Thyroid gland (tissue), 4 donors: ENCODE results near the gene IL34. TPM values are rescaled to one million over a fixed set of nuclear protein-coding genes. Genes with fewer than 3 reads are reported as not detected.
"Not testable (repeated sequence)": the region's sequence is repeated elsewhere in the genome, so short reads cannot be mapped to it uniquely, and the experiment has no call there.

ENCODE experiments used
- DNase-seq, 2 donors: peaks; one replicate each; pipeline ENCODE4 v3.0.0-alpha.2; 2019
- H3K27ac ChIP-seq, 3 donors: fragments of 200-600 bp; sonication (generic); 1 replicate in 2 of 3; 2 replicates in 1 of 3; pipeline ENCODE4 v1.5.1; 2016 to 2019; ENCODE audit warnings: mild to moderate bottlenecking in 1 of 3, moderate library complexity in 1 of 3
- H3K27me3 ChIP-seq: fragments of 200-600 bp; sonication (generic); one replicate; pipeline ENCODE4 v1.5.1; 2019
- H3K36me3 ChIP-seq, 2 donors: fragments of 200-600 bp; sonication (generic); one replicate each; pipeline ENCODE4 v1.5.1; 2016 to 2019
- H3K4me1 ChIP-seq, 2 donors: fragments of 200-600 bp; sonication (generic); one replicate each; pipeline ENCODE4 v1.5.1; 2017 to 2019
- H3K4me3 ChIP-seq, 3 donors: fragments of 200-600 bp; sonication (generic); replicated peaks in 1 of 3; 1 replicate in 2 of 3; 2 replicates in 1 of 3; pipeline ENCODE4 v1.5.1; 2016; ENCODE audit warnings: mild to moderate bottlenecking in 1 of 3
- H3K9me3 ChIP-seq: fragments of 200-600 bp; sonication (generic); one replicate; pipeline ENCODE4 v1.5.1; 2017
- POLR2A ChIP-seq, 2 donors: fragments of 450-650 bp; IDR thresholded peaks; one replicate each; pipeline ENCODE4 v1.6.1; 2017; ENCODE audit warnings: antibody characterized with exemption in 2 of 2, mild to moderate bottlenecking in 2 of 2, moderate library complexity in 1 of 2
- WGBS, 2 donors: methylation state at CpG; one replicate each; pipeline ENCODE4 v1.1.5; 2017; 5-methylcytosine and 5-hydroxymethylcytosine counted together
- intact Hi-C: fragments of 100-400 bp; cut with DNase I; formaldehyde crosslinking; loops from one replicate; pipeline ENCODE4 v1.15.1; 2023
- total RNA-seq, 4 donors: library from RNA; depleted of rRNA; stranded (reverse); fragments of >200 nt; gene quantifications; one replicate each; pipeline ENCODE4 v1.2.3, GENCODE V29; 2016
- TF ChIP-seq, protein P1 (sequence below), 6 experiments: fragments of 200-600 bp in 3 of 6; fragments of 450-650 bp in 3 of 6; sonication (generic) in 3 of 6; IDR thresholded peaks; one replicate each; pipeline ENCODE4 v1.5.1; 2016 to 2019; ENCODE audit warnings: antibody characterized with exemption in 6 of 6, mild to moderate bottlenecking in 2 of 6, inconsistent platforms in 1 of 6, moderate library complexity in 1 of 6

Gene IL34
- total RNA-seq, 4 donors from 2014 or later = 3.5 to 9.6 (median 5.0) TPM

DNA sequence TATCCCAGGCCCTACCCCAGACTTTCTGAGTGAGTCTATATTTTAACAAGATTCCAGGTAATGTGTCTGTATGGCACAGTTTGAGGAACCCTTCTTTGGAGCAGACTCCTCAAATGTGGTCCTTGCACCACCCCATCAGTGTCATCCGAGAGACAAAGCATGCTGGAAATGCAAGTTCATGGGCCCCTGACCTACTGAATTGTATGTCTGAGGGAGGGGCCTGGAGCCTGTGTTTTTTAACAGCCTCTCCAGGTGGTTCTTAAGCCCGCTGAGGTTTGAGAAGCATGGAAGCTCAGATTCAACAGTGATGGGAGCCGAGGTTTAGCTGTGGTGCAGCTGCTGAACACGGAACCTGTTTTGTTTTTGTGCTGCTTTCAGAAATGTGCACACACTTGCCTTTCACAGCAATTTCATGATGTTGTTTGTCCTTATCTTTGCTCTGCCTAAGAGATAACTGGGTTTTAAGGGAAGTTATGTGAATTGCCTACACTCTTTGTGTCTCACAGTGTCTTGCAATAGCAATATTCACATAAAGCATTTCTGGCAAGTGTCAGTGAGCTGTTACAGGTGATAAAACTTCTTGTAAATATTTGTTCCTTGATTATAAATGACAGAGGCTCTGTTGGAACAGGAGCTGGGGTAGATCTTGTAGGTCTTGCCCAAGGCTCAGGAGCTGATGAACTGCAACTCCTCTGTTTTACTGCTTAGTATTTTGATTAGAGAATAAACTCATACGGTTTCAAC, 32.0 kb upstream of the IL34 start:
- Histone ChIP-seq H3K4me1 (peaks cover 0 to 5% of the 10 kb centered on the region in 2 donors), H3K36me3 (no peaks in the 10 kb centered on the region), H3K27ac (no peak overlapping the region), H3K27me3 (no peaks in the 10 kb centered on the region), H3K9me3 (no peaks in the 10 kb centered on the region), H3K4me3 (no peak overlapping the region)
- DNase-seq = no peak
- WGBS, 2 donors = 48 to 62% methylated on average over 5 of the region's 5 CpGs
- intact Hi-C loops = no loop called here
- TF ChIP-seq POLR2A (IDR thresholded peaks at IDR 0.05) = no peak
- TF ChIP-seq, protein P1, sequence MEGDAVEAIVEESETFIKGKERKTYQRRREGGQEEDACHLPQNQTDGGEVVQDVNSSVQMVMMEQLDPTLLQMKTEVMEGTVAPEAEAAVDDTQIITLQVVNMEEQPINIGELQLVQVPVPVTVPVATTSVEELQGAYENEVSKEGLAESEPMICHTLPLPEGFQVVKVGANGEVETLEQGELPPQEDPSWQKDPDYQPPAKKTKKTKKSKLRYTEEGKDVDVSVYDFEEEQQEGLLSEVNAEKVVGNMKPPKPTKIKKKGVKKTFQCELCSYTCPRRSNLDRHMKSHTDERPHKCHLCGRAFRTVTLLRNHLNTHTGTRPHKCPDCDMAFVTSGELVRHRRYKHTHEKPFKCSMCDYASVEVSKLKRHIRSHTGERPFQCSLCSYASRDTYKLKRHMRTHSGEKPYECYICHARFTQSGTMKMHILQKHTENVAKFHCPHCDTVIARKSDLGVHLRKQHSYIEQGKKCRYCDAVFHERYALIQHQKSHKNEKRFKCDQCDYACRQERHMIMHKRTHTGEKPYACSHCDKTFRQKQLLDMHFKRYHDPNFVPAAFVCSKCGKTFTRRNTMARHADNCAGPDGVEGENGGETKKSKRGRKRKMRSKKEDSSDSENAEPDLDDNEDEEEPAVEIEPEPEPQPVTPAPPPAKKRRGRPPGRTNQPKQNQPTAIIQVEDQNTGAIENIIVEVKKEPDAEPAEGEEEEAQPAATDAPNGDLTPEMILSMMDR (IDR thresholded peaks at IDR 0.05) = no peak

DNA sequence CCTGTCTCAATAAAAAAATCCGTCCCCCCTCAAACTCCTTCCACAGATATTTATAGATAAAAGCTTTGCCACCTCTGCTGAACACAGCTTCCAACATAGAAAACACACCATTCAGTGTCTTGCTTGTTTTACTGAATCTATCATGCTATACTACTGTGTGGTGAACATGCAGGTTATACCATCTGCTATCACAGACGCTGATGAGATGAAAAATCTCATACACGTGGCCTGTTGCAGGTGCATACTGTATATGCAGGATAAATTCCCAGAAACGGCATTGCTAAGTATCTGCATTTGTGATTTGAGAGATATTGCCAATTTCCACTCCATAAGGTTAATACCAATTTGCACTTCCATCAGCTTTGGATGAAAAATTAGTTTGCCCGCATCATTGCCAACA, 30.4 kb upstream of the IL34 start:
- no peak overlapping the region for H3K4me3 ChIP-seq
- no peaks in the 10 kb centered on the region for H3K9me3 ChIP-seq
- intact Hi-C loops = no loop called here
- WGBS, 2 donors = 89 to 94% methylated on average over 5 of the region's 5 CpGs
- TF ChIP-seq, protein P1 (IDR thresholded peaks at IDR 0.05) = no peak
- no peak for TF ChIP-seq POLR2A (IDR thresholded peaks at IDR 0.05)
- H3K27ac ChIP-seq = no peak overlapping the region
- H3K27me3 ChIP-seq = no peaks in the 10 kb centered on the region
- peaks cover 0 to 10% of the 10 kb centered on the region in 2 donors for H3K4me1 ChIP-seq
- no peaks in the 10 kb centered on the region for H3K36me3 ChIP-seq
- DNase-seq = no peak

DNA sequence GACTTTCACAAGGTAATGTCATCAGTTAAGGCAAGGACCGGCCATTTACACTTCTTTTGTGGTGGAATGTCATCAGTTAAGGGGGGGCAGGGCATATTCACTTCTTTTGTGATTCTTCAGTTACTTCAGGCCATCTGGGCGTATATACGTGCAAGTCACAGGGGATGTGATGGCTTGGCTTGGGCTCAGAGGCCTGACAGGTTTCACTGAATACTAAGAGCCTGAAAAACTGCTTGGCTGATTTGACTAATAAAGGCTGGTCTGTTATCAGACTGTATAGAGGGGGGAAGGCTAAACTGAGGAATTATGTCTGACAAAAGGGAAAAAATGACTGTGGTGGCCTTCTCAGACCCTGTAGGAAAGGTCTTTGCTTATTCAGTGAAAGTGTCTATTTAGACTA, 24.5 kb upstream of the IL34 start:
- intact Hi-C loops, H3K27ac ChIP-seq, H3K27me3 ChIP-seq, H3K36me3 ChIP-seq, DNase-seq, H3K4me3 ChIP-seq, H3K9me3 ChIP-seq: not testable (repeated sequence)
- 83 to 85% methylated on average over 3 of the region's 3 CpGs for WGBS, 2 donors
- H3K4me1 ChIP-seq = peaks cover 0 to 12% of the 10 kb centered on the region in 2 donors

DNA sequence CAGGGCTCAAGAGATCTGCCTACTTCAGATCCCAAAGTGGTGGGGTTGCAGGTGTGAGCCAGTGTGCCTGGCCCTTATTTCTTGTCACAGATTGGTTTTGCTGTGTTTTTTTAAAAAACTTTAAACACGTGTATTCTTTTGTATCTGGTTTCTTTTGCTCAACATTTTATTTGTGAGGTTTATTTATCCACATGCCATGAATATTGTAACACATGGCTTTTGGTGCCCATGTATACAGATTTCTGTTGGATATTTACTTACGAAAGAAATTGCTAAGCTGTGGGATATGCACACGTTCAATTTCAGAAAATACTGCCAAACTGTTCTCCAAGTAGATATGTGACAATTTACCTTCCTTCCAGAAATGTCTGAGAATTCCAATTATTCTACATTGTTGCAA, 18.7 kb upstream of the IL34 start:
- WGBS, 2 donors = 90 to 93% methylated on average over 3 of the region's 3 CpGs
- no peaks in the 10 kb centered on the region for H3K36me3 ChIP-seq
- H3K27ac ChIP-seq = no peak overlapping the region
- TF ChIP-seq, protein P1 (IDR thresholded peaks at IDR 0.05) = no peak
- no peak for TF ChIP-seq POLR2A (IDR thresholded peaks at IDR 0.05)
- H3K4me3 ChIP-seq = no peak overlapping the region
- H3K9me3 ChIP-seq = no peaks in the 10 kb centered on the region
- no peaks in the 10 kb centered on the region for H3K4me1 ChIP-seq
- intact Hi-C loops = no loop called here
- H3K27me3 ChIP-seq = no peaks in the 10 kb centered on the region
- no peak for DNase-seq

DNA sequence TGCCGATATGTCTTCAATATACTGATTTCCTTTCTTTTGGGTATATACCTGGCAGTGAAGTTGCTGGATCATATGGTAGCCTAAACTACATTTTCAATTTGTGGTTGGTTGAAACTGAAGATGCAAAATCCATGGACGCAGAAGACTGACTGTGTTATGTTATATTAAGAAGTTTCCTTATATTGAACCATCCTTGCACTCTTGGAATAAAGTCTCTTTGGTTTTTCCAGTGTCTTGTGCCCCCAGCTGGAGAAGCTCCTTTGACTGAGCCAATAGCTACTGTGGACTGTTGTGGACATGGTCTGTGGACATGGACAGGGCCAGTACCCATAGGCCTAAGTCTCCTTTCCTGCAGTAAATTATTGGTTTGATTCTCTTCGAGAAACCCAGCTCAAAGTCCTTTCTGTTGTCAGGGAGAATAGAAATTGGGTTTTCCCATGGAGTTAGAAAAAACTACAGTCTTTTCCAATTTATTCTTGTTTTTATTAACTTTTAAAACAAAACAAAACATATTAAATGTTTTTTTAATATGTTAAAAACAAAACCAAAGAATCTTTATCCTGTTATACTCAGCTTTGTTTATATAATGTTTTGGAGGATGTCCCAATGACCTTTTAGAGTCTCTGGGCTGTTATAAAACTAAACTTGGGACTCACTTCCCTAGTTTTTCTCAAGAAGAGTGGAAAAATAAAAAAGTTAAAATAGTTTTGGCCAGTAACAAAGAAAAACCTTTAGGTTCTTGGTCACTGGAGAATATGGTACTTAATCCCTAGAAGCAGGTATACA, 15.2 kb upstream of the IL34 start:
- Histone ChIP-seq H3K4me1 (no peaks in the 10 kb centered on the region), H3K4me3 (no peak overlapping the region), H3K27ac (no peak overlapping the region), H3K36me3 (no peaks in the 10 kb centered on the region), H3K27me3 (no peaks in the 10 kb centered on the region), H3K9me3 (no peaks in the 10 kb centered on the region)
- intact Hi-C loops = no loop called here
- WGBS, 2 donors = 82 to 88% methylated on average over 3 of the region's 3 CpGs
- no peak for TF ChIP-seq POLR2A (IDR thresholded peaks at IDR 0.05)
- TF ChIP-seq, protein P1 (IDR thresholded peaks at IDR 0.05) = no peak
- DNase-seq = no peak
